Heart right ventricle (tissue), 16 donors: ENCODE data around the gene PMIS2. TPM values are rescaled to one million over a fixed set of nuclear protein-coding genes. Genes with fewer than 3 reads are reported as not detected.
A peak's percentile ranks its signal among the peaks of the same experiment; 100 is the strongest.

Experiments
- ATAC-seq, 8 donors: fragments of 200-7000 bp; cut with Tn5 transposase; one replicate each; pipeline ENCODE4 v1.9.1; 2020; ENCODE audit warnings: mild to moderate bottlenecking in 8 of 8, moderate library complexity in 8 of 8, moderate number of reproducible peaks in 1 of 8
- DNase-seq, 2 donors: peaks; one replicate each; pipeline ENCODE4 v3.0.0-alpha.2; 2020
- H3K27ac ChIP-seq, 10 donors: fragments of 200-600 bp; sonication (generic) in 2 of 10; one replicate each; pipeline versions ENCODE4 v1.5.0 to v1.8.0; 2020 to 2022; ENCODE audit warnings: mild to moderate bottlenecking in 3 of 10
- H3K27me3 ChIP-seq, 7 donors: fragments of 200-600 bp; one replicate each; pipeline ENCODE4 v1.8.0; 2021 to 2022; ENCODE audit warnings: mild to moderate bottlenecking in 2 of 7
- H3K36me3 ChIP-seq, 9 donors: fragments of 200-600 bp; sonication (generic) in 1 of 9; one replicate each; pipeline versions ENCODE4 v1.5.0 to v1.8.0; 2020 to 2022; ENCODE audit warnings: mild to moderate bottlenecking in 2 of 9
- H3K4me1 ChIP-seq, 9 donors: fragments of 200-600 bp; sonication (generic) in 1 of 9; one replicate each; pipeline versions ENCODE4 v1.5.0 to v1.8.0; 2020 to 2022; ENCODE audit warnings: mild to moderate bottlenecking in 4 of 9
- H3K4me3 ChIP-seq, 10 donors: fragments of 200-600 bp; sonication (generic) in 2 of 10; one replicate each; pipeline versions ENCODE4 v1.5.0 to v1.8.0; 2020 to 2022; ENCODE audit warnings: mild to moderate bottlenecking in 7 of 10, moderate library complexity in 2 of 10
- H3K9me3 ChIP-seq, 11 donors: fragments of 200-600 bp in 10 of 11; sonication (generic) in 2 of 11; one replicate each; pipeline versions ENCODE4 v1.5.0 to v1.8.0; 2013 to 2022; ENCODE audit warnings: mild to moderate bottlenecking in 2 of 11, control low read depth in 1 of 11, moderate library complexity in 1 of 11
- CTCF ChIP-seq, 9 donors: fragments of 200-600 bp; sonication (generic) in 2 of 9; IDR thresholded peaks; one replicate each; pipeline versions ENCODE4 v1.5.0 to v1.8.0; 2021 to 2022; ENCODE audit warnings: antibody characterized with exemption in 9 of 9, mild to moderate bottlenecking in 5 of 9, moderate library complexity in 1 of 9
- WGBS, 2 donors: extraction: QIAGEN DNeasy Blood & Tissue Kit; methylation state at CpG; one replicate each; pipeline ENCODE4 v1.1.7; 2013; ENCODE audit warnings: inconsistent platforms in 1 of 2; 5-methylcytosine and 5-hydroxymethylcytosine counted together
- intact Hi-C, 10 donors: fragments of 100-400 bp; cut with DNase I; formaldehyde crosslinking; loops; one replicate each; pipeline versions ENCODE4 v1.11.1 to v1.14.2; 2022
- polyA plus RNA-seq, 2 donors: library from polyadenylated mRNA; stranded (reverse); fragments of 200-250 nt; gene quantifications; one replicate each; pipeline ENCODE4 v1.2.3, GENCODE V29; 2013
- total RNA-seq, 10 donors: library from RNA; stranded (reverse); fragmentation: NEBNext Ultra II Directional in 3 of 10; extraction: Animal tissue kit (Norgen Biotek cat#: 25700) in 3 of 10; gene quantifications; one replicate each; pipeline versions ENCODE4 v1.2.1 to v1.2.4, GENCODE V29; 2021 to 2023
- donor health status: Arrhythmogenic right ventricular cardiomyopathy.
- donor health status: ischemic (EF 13 %, LVEDD 7.1; RV severe dilation, severe dysfunction).
- donor health status: healthy with polysubstance abuse.
- donor health status: DM: no; HTN: yes; CAD: no.
- donor health status: DM: no; HTN: no; CAD: no.
- donor health status: ischemic (EF 25% LVEDD 6.9; RV normal size, moderate dysfunction).
- donor health status: ischemic (EF 25% LVEDD 5.7; RV mildly dilated, moderate dysfunction).
- donor health status: healthy.
- donor health status: DM: yes; HTN: yes; CAD: no.
- donor health status: Ischemic cardiomyopathy.
- donor health status: ischemic (EF 35%, LVEDD 5.7; RV mildly dilated, moderate dysfunction).
- donor health status: nonischemic (EF 11% LVEDD 7.7; RV severe dilation, severe dysfunction).
- donor health status: DM: yes; HTN: yes; CAD: no.
- donor health status: PGD.
- donor health status: ischemic (EF 29% LVEDD 5.4; RV normal size, mild dysfunction).
- donor health status: nonischemic (EF 23%, LVEDD 6.1; RV moderate dilation, normal function).

PMIS2 gene
- total and polyA plus RNA-seq, 12 donors, result not detected

DNA sequence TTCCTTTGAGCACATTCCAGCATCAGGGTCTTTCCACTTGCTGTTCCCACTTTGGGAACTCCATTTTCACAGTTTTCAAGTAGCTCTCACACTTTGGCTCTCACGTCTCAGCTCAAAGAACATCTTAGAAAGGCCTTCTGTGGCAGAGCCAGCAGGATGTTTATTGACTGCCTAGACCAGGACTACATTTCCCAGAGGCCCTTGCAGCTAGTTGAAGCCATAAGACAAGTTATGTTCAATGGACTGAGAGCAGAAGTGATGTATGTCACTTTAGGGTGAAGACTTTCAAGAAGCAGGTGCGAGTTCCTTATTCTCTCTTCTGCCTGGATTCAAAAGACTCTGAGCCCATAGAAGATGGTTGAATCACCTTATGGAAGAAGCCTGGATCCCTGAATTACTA lies 22.3 kb downstream of the PMIS2 start:
- Histone ChIP-seq H3K36me3 (no peaks in the 10 kb centered on the region), H3K9me3 (peaks cover 0 to 22% (median 5%) of the 10 kb centered on the region in 11 donors), H3K27ac (no peak overlapping the region), H3K27me3 (no peaks in the 10 kb centered on the region), H3K4me3 (no peak overlapping the region), H3K4me1 (peaks cover 4 to 21% (median 12%) of the 10 kb centered on the region in 9 donors)
- ATAC-seq (no peak), DNase-seq (no peak)
- no peak for TF ChIP-seq CTCF (IDR thresholded peaks at IDR 0.05)
- intact Hi-C loops, result no loop called here
- 79 to 83% methylated on average over 2 of the region's 2 CpGs for WGBS, 2 donors

DNA sequence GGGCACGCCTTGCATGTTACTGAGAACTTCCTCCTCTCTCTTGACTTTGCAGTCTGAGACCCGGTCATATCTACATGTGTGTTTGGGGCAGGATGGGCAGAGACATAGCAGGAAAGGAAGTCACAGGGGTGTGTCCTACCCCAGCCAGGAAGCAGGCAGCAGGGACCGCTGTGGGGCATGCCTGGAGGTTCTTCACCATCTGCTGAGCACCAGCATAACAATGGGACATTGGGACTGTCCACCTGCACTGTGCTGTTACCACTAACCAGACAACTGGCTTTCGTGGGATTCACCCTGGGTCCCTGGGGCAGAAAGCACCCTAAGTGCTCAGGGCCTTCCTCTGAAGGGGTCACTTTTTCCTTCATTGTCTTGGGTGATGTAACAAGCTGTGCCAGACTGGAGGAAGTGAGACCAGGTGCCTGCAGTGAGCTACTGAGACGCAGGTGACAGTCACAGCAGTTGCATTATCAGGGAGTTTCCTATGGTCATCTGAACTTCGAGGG lies 23.9 kb downstream of the PMIS2 start:
- Histone ChIP-seq H3K9me3 (peaks cover 0 to 22% (median 5%) of the 10 kb centered on the region in 11 donors), H3K4me3 (no peak overlapping the region), H3K4me1 (peaks cover 4 to 24% (median 12%) of the 10 kb centered on the region in 9 donors), H3K36me3 (peaks cover 0 to under 1% (median 0%) of the 10 kb centered on the region in 9 donors), H3K27me3 (no peaks in the 10 kb centered on the region), H3K27ac (peak overlapping the region in 1 of 10 donors; percentile 51)
- intact Hi-C loops, result loop anchor here in 2 of 10 donors (5.0 kb wide), 2 partner anchors 58 to 63 kb away; partner anchors contain the start of gene TMEM147 (in 1 of the 2)
- ATAC-seq (no peak), DNase-seq (no peak)
- TF ChIP-seq CTCF (IDR thresholded peaks at IDR 0.05), result no peak
- 58 to 66% methylated on average over 6 of the region's 6 CpGs for WGBS, 2 donors

DNA sequence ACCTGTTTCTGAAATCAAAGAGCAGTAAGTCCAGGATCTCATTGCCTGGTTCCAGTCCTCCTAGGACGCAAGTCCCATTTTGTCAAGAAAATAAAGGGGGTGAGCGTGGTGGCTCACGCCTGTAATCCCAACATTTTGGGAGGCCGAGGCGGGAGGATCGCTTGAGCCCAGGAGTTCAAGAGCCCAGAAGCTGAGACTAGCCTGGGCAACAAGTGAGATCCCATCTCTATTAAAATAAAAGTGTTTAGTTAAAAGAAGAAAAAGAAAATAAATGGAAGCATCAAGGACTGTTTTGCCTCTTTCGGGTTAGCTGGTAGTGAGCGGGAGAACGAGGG lies 26.2 kb downstream of the PMIS2 start:
- Histone ChIP-seq H3K27ac (peak overlapping the region in 7 of 10 donors; percentile 9 to 87 (median 61)), H3K27me3 (no peaks in the 10 kb centered on the region), H3K9me3 (peaks cover 0 to 17% (median 4%) of the 10 kb centered on the region in 11 donors), H3K4me1 (peaks cover 4 to 24% (median 12%) of the 10 kb centered on the region in 9 donors), H3K4me3 (peak overlapping the region; percentile 59 to 95 (median 72)), H3K36me3 (peaks cover 0 to 20% (median 0%) of the 10 kb centered on the region in 9 donors)
- no peak for TF ChIP-seq CTCF (IDR thresholded peaks at IDR 0.05)
- ATAC-seq, result no peak
- intact Hi-C loops, result loop anchor here in 2 of 10 donors (5.0 kb wide), 2 partner anchors 60 to 65 kb away; partner anchors contain the start of gene TMEM147 (in 1 of the 2)
- 32 to 33% methylated on average over 9 of the region's 9 CpGs for WGBS, 2 donors
- DNase-seq, result no peak

GRCh38 chr19:35612559-35613321 lies 26.8 kb downstream of the PMIS2 start, which contains the start of gene HAUS5:
Gene HAUS5, plus strand, starts transcription at chr19:35612735. Its CDS starts 60 bp downstream, at chr19:35612795.
- H3K27me3 ChIP-seq, result no peaks in the 10 kb centered on the region
- intact Hi-C loops, result loop anchor here in 2 of 10 donors (5.0 kb wide), 2 partner anchors 60 to 65 kb away; partner anchors contain the start of gene TMEM147 (in 1 of the 2)
- H3K9me3 ChIP-seq, result peaks cover 0 to 11% (median 0%) of the 10 kb centered on the region in 11 donors
- peak in 2 of 9 donors; percentile 17 for TF ChIP-seq CTCF (IDR thresholded peaks at IDR 0.05)
- DNase-seq, result peak; percentile 91 to 94
- H3K4me3 ChIP-seq, result peak within 1 kb of the TSS; percentile 59 to 95 (median 72)
- H3K4me1 ChIP-seq, result peaks cover 4 to 24% (median 12%) of the 10 kb centered on the region in 9 donors
- peaks cover 0 to 25% (median 0%) of the 10 kb centered on the region in 9 donors for H3K36me3 ChIP-seq
- peak within 1 kb of the TSS in 8 of 10 donors; percentile 57 to 87 (median 64) for H3K27ac ChIP-seq
- 0 to 1% methylated on average over 47 of the region's 47 CpGs for WGBS, 2 donors
- ATAC-seq, result peak; percentile 97 to 100 (median 99)
